Stimulated activated CD8-positive, alpha-beta memory T cell treated with anti-CD3 and anti-CD28 coated beads, Interleukin-4, amount 100 ng/mL, for 48 hours (primary cell): Measurements from ENCODE around the gene NMRK1.
A peak's percentile ranks its signal among the peaks of the same experiment; 100 is the strongest.

Source experiments
- DNase-seq: peaks from one replicate; pipeline ENCODE4 v3.0.0-alpha.2; 2020

The NMRK1 gene

DNA sequence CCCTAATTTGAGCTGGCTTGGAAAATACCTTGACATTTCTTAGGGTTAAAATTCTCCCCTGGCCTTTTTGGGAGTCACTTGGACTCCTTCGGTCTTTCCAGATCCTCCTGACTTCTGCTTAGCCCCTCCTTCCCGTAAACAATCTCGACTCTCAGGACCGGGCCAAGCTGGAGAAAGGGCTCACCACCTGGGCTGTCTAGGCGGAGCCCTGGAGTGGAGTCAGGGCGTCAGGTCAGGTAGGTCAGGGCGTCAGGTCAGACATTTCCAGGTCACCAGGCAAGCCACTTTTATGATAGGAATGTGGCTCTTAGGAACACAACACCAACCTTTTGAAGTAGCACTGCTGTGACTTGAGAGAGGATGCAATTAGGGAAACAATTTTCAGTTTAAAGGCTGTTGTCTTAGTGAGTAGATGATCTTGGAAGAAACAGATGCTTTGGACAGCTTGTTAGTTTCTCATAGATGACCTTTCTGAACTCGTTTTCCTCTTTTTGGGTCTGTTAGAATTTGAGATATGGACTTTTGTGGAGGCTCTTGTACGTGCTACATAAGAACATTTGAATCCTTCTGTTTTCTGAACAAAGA is 13.1 kb upstream of the NMRK1 start:
- DNase-seq: no peak

DNA sequence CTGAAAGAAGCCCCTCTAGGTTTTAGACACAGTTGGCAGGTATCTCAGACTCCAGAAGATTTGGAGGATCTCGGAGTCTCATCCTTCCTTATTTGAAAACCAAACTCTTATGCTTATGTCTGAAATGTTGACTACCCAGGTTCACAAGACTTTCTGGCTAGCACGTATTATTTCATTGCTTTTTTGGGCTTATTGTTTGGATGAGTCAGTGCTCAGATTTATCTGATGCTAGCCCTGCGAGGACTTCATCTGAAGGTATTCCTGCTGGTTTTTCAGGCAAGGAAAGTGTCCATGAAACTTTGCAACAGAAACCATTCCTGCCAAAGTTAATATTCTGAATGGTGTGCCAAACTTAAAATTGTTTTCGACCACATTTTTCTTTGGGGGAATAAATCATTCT is 8.8 kb upstream of the NMRK1 start:
- DNase-seq: no peak

DNA sequence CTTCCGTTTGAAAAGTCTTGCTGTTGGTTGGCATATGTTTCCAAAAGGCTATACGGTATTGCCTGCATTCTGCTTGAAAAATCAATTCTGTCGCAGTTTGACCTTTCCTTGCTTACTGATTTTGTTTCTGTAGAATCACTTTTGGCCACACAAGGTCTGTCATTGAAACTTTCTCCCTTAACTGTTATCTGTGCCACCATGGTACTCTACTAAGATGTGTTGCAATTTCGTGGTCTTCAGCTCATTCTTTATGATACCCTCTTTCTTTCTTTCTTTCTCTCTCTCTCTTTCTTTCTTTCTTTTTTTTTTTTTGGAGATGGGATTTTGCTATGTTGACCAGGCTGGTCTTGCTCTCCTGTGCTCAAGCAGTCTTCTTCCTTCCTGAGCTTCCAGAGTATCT is 4.8 kb upstream of the NMRK1 start:
- no peak for DNase-seq

DNA sequence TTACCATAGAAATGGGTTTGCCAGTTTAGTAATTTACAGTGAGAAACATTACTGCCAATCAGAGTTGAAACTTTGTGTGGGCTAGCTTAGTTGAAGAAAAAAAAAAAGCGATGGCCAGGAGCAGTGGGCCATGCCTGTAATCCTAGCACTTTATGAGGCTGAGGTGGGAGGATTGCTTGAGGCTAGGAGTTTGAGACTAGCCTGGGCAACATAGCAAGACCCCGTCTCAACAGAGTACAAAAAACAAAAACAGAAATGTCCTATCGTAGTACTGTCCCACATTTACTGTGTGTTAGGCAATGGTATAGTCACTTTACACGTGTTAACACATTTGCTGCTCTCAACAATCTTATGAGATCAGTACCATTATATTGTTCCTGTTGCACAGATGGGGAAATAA is 2.6 kb upstream of the NMRK1 start:
- DNase-seq: no peak

DNA sequence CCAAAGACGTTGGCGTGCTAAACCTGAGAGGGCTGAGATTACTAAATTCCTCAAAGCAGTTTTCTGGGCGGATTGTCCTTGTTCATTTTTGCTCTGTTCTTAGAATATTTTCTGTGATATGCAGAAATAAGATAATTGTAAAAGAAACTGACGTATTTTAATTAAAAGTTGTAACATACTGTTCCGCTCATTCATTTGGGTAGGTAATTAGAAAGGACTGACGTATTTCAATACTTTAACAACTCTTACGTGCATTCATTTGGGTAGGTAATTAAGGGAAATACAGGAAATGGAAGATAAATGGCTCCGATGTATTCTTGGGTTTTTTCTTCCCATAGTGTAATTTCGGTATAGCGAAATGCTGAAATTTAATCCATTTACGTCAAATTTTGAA is 1.4 kb upstream of the NMRK1 start:
- no peak for DNase-seq

DNA sequence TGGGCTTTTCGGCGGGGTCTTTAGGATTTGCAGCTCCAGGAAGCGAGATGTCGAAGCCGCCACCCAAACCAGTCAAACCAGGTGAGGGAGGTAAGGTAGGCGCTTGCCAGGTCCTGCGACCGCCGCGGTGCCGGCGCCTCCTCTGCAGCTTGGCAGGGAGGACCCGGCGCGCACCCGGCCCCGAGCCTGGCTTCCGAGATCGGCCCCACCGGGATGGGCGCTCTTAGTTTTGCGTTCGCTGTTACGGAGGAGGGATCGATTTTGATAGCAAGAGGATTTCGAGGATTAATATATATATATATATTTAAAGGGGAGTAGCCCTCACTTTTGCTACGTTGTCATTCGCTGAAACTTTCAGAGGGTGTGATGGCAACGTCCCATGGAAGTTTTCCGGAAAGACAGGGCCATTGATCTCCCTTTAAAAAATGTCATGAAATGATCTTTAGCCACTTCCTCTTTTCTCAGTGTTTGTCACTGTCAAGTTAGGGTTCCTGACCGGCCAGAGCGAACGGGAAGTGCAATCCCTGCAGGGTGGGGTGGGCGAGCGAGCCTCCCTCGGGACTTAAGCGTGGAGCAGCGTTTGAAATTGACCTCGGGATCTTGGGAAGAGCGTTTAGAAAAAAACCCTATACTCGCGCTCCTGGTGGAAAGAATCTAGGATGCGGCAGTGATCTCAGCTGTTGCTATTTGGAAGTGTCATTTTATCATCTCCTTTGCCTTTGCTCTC is 854 bp upstream of the NMRK1 start:
- peak; percentile 45 for DNase-seq

DNA sequence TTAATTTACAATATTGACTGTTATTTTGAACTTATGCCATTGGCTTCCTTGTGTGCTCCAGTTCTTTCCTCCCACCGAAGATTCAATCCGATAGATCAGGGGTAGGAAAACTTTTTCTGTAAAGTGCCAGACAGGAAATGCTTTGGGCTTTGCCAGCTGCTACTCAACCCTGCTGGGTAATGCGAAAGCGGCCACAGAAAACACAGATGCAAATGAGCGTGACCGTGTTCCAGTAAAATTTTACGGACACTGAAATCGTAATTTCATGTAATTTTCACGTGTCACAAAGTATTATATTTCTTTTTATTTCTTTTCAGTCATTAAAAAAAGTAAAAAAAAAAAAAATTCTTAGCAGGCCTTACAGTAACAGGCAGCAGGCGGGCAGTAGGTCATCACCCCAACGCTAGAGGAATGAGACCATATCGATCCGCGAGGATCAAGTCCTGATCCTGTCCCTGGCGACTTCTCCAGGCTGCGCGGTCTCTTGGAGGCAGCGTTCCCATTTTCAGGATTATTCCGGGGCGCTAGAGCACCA is 599 bp downstream of the NMRK1 start:
- peak; percentile 56 for DNase-seq

DNA sequence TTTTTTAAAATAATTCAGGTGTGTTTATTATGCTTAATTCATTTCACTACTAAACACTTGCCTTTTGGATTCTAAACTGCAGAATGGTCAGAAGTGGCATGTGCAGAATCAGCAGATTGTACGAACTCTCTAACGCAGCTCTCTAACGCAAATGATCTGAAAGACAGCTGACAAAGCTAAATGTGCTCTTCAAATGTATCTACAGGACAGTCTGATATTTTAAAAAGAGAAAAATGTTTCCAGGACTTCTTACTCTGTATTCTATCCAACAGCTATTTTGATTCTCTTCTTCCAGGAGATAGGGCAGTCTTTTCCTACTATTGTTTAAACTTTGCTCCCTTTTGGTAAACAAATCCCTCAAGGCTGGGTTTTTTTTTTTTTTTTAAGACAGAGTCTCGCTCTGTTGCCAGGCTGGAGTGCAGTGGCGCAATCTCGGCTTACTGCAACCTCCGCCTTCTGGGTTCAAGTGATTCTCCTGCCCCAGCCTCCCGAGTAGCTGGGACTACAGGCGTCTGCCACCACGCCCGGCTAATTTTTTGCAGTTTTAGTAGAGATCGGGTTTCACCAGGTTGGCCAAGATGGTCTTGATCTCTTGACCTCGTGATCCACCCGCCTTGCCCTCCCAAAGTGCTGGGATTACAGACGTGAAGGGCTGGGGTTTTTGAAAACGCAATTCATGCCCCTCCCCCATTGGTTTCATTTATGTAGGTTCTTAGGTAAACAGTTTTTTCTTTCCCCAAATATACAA is 1.2 kb downstream of the NMRK1 start:
- peak; percentile 45 for DNase-seq

DNA sequence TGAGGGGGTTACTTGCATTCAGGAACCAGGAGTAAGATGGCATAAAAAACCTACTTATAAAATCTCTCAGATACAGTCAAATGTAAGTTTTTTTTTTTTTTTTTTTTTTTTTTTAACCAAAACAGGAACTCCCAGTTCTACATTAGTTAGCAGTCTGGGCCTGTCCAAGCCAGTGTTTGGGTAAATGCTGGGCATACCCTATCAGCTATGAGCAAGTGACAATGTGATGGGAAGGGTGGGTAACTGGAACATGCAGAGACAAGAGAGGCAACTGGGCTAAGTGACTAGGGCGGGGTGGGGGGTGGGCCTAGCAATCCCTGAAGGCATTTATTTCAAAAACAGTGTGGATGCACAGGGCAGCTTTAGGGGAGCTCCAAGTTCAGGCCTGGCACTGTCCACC is 2.3 kb downstream of the NMRK1 start:
- DNase-seq: no peak

DNA sequence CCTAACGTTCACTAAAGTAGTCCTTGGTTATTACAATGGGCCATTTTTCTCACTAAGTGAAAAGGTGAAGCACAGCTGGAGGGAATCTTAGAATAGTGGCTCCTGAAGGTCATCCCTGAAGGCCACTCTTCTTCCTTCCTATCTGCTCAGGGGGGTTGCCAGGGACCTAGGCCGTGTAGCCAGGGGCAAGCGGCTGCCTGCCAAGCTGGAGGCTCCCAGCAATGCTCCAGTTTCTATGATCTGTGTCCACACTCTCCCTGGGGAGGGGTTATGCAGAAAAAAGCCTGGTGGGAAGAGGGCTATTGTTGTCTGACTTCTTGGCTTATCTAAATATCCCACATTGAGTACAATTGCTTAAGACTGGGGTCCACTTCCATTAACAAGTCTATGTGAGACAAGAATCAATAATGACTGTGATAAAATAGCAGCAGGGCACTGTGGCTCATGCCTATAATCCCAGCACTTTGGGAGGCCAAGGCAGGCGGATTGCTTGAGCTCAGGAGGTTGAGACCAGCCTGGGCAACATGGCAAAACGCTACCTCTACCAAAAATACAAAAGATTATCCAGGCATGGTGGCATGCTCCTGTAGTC is 3.8 kb downstream of the NMRK1 start:
- no peak for DNase-seq

DNA sequence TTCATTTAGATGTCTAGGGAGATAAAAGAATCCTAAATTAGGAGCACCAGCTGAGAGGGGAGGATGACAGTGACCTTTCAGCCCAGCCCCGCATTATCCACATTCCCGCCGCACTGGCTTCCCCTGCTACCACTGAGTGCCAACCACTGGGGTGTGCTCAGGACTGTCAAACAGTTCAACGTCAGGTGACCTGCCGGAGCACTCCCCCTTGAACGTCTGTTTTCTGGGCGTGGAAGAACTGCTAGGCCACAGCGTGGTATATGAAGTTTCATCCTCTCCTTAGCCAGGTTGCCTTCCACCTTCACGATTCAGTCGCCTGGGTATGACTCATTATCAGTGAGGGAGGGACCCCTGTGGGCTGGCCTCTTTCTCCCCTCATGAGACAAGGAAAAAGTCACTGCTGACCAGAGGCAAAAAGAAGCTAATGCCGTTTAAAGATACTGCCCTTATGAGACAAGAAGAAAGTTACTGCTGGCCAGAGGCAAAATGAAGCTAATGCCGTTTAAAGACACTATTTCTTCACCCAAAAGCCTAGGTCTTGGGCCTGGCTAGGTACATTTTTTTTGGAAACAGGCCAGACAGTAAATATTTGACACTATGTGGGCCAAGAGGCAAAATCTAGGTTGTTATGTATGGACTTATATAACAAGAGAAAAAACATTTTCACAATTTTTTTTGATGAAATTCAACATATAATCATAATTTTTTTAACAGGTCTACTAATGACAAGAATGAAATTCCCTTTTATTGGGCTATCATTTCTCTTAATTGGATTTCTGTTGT is 4.6 kb downstream of the NMRK1 start:
- DNase-seq: peak; percentile 45

DNA sequence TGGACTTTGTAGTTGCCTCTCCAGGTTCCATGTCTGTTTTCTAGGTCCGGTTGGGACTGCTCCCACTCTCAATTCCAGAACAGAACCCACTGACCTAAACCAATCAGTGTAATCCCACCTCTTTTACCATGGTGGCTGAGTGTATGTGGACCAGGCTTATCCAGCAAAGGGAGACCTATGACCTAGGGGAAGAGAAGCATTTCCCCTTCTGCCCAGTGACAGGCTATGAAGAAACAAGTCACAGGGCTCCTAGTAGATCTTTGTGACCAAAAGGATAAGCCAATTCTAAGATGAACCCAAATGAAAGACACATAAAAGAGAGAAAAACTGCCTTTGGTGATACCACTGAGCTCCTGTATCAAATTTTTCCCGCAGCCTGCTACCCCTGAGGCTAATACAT is 6.3 kb downstream of the NMRK1 start:
- no peak for DNase-seq

DNA sequence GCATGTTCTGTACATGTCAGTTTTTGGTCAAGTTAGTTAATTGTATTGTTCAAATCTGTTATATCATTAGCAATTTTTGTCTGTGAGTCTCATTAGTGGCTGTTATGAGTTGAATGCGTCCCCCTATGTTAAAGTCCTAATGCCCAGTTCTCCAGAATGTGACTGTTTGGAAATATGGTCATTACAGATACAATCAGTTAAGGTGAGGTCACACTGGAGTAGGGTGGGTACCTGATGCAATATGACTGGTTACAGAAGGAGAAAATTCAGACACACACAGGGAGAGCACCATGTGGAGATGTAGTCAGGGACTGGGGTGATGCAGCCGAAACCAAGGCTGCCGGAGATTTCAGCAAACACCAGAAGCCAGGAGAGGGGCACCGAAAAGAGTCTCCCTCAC is 15.1 kb downstream of the NMRK1 start:
- no peak for DNase-seq

DNA sequence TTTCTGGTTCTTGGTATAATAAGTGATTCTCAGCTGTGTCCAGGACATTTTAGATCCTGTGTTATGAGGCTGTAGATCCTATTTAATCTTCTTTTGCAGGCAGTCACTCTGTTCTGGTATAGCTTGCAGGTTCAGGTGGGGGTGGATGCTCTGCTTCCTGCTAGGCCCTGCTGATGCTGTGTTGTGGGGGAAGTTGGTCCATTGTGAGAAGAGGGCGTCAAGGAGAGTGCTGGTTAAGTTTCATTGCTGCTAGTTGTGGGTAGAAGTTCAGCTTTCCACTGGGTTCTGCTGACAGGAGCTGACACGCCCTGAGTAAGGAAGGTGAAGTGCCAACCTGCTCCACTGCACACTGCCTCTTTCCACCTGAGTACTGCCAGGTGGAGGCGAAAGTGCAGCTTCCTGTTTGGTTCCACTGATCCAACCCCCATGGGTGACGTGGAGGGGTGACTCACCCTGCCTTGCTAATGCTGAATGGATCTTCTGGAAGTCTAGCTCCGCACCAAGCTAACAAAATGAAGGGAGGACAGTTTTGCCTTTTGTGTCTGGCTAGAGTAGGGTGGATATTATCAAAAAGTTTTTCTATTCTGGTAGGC is 16.3 kb downstream of the NMRK1 start:
- peak; percentile 77 for DNase-seq

DNA sequence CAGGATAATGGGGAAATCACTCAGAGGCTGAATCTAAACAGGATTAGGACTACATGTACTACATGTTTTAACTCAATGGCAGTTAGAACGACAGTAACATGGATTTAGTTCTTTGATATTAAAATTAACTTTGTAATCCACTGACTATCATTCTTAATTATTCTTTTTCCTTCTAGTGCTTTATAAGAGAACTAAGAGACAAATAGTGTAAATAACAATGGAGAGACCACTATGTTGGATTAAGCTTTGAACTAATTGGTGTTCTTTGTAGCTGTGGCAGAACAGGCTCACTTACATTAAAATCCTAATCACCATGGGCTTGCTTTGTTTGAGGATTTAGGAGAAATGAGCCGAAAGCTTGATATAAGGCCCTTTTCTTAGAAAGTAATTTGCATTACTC is 18.8 kb downstream of the NMRK1 start:
- DNase-seq: no peak

DNA sequence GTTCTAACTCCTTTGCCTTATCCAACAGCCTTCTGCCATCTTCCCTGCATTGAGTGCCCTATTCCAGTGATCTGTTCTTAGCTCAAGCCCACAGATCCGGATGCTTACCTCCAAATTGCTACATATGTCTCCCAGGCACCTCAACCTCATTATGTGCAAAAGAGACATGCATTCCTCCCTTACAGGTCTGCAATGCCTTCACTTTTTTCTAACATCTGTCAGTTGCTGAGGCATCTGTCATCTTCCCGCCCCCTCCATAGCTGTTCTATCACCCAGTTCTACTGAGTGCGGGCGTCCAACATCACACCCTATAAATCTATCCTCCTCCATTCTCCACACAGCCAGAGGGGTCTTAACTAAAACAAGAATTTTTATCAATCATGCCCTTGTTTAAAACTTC is 20.1 kb downstream of the NMRK1 start:
- no peak for DNase-seq

DNA sequence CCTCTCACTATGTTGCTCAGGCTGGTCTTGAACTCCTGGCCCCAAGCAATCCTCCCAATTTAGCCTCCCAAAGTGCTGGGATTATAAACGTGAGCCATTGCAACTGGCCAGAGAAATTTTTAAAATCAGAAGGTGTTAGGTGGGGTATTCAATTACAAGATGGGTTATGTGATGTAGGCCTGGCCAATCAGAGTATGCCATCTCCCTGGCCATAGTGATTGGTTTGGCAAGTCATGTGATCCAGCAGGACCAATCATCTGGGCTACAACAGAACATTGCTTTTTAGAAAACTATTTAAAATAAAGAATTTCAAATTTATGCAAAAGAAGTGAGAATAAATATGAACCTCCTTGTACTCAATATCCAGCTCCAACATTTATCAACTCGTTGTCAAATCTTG is 22.4 kb downstream of the NMRK1 start:
- no peak for DNase-seq

DNA sequence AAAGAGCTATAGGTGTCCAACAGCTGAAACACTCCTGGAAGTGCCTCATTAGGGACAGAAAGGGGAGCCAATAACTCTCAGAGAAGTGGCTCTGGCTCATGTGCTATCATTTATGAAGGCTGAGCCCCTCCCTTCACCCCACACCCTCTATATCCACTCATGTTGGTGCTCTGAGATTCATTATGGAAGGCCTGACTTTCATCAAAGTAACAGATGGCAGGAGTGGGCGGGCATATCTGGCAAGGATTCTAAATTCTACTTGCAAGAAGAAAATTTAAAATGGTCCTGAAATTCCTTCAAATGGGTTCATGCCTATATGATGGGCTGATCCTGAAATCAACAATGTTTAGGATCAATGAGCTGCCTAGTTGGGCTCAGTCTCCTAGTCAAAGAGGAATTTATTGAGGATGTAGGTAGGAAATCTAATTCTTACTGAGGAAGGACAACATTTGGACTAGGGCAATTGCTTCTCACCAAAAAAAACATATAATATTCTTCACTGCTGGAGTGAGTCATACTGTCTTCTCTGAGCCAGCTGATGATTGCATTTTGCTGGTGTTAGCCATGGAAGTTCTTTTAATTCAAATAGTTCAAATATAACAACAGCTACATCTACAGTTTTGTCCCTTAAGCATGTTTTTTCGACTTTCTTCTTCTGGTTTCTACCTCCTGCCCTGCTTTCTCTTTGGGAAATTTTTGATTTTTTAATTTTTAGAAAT is 23.5 kb downstream of the NMRK1 start:
- no peak for DNase-seq

DNA sequence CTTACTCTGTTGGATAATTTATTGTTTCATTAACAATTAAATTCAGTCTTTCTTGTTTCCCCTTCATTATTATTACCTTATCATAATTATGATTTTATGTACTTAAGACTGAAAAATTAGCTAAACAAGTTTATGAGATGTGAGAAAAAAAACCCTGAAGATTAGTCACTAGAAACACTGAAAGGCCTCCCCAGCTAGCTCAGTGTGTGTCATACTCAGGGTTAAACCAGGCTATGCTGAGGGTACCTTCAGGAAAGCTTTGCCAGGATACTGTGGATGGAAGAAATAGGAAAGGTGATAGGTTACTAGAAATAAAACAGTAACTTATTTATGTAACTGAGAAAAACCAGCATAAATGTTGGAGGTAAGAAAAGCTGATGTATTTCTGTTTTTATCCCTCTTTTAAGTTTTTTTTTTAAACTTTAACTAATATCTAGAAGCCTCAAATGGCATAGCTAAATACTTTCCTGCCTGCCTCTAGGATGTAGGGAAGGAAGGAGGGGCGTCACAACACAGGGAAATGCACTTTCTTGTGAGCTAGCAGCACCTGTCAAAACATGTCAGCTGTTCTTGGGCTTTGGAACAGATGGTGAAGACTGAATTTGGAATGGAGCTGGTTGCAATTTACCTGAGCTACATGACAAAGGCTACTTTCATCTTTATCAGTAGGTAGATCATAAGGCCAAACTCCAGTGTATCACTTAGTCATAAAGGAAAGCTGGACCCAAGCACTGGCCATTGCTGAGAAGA is 24.2 kb downstream of the NMRK1 start:
- DNase-seq: no peak

DNA sequence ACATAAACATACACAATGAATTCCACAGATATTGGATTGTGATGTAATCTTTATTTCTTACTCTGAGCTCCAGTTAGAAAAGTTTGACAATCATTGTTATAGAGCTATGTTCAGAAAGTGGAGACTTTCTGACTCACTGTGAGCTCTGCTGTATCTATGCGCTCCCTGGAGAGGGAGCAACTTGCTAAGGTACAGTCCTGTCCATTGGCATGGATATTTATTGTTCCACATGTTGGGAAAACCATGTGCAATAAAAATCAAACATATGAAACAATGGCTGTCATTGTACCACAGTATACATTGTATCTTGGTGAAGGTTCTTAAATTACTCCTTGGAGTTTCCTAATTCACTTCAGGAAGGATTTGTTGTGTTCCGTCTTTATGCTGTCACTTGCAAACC is 26.8 kb downstream of the NMRK1 start:
- DNase-seq: no peak
